Ectodermal cell (in vitro differentiated cells): ENCODE data around the gene PDCD1.

Experiments used
- H3K27ac ChIP-seq: 2 replicates; pipeline ENCODE4 v1.7.0; 2013; ENCODE audit warnings: mild to moderate bottlenecking, low read depth, low read length; ENCODE audit not compliant: insufficient read depth, poor library complexity, severe bottlenecking
- H3K27me3 ChIP-seq: 2 replicates; pipeline ENCODE4 v1.7.0; 2013; ENCODE audit warnings: mild to moderate bottlenecking, low read length; ENCODE audit not compliant: insufficient read depth, control insufficient read depth, poor library complexity, severe bottlenecking
- H3K36me3 ChIP-seq: one replicate; pipeline ENCODE4 v1.7.0; 2013; ENCODE audit warnings: low read length; ENCODE audit not compliant: control insufficient read depth, insufficient read depth
- H3K4me1 ChIP-seq: one replicate; pipeline ENCODE4 v1.7.0; 2013; ENCODE audit warnings: low read length; ENCODE audit not compliant: control insufficient read depth, insufficient read depth
- H3K4me3 ChIP-seq: 2 replicates; pipeline ENCODE4 v1.7.0; 2013; ENCODE audit warnings: low read depth, low read length, control low read depth; ENCODE audit not compliant: insufficient read depth
- H3K9me3 ChIP-seq: 2 replicates; pipeline ENCODE4 v1.7.0; 2013; ENCODE audit warnings: mild to moderate bottlenecking, low read length, moderate library complexity; ENCODE audit not compliant: control insufficient read depth
- WGBS, 2 experiments: methylation state at CpG; one replicate each; pipeline ENCODE4 v1.1.7; 2013; ENCODE audit warnings: missing lambda C conversion rate in 2 of 2; 5-methylcytosine and 5-hydroxymethylcytosine counted together

Gene PDCD1

DNA sequence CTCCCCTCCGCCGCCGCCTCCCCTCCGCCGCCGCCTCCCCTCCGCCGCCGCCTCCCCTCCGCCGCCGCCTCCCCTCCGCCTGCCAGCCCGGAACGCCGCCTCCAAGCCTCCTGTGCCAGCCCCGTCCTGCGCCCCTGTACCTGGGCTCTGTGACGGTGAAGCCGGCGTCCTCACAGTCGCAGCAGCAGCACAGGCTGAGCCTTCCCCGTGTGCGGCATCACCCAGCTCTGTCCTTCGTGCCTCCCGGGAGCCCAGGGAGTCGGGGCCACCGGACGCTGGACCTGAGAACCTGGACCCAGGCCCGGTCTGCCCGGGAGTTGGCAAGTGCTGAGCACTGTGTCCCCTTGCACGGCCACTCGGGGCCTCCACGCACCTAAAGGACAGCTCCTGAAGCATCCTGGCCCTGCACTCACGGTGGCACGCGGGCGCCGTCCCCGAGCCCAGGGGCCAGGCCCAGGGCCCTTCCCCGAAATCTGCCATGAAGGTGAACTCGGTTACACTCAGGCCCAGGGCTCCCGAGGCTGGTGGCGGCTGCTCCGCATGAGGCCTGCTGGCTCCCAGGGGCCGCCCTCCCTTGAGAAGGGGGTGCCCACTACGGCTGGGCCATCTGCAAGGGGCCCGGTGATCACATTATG lies 43.8 kb upstream of the PDCD1 start:
- Histone ChIP-seq H3K4me1 (peaks cover 17% of the 10 kb centered on the region), H3K36me3 (no peaks in the 10 kb centered on the region), H3K4me3 (peak overlapping the region; percentile 35), H3K27ac (no peak overlapping the region), H3K9me3 (no peaks in the 10 kb centered on the region), H3K27me3 (peaks cover 25% of the 10 kb centered on the region)
- WGBS, 2 experiments = 39 to 42% methylated on average over 42 of the region's 48 CpGs

- H3K4me3 ChIP-seq = peak overlapping the region; percentile 35
- no peaks in the 10 kb centered on the region for H3K9me3 ChIP-seq
- H3K27ac ChIP-seq = no peak overlapping the region
- peaks cover 17% of the 10 kb centered on the region for H3K4me1 ChIP-seq
- H3K27me3 ChIP-seq = peaks cover 25% of the 10 kb centered on the region
- WGBS, 2 experiments = 31 to 34% methylated on average over 48 to 50 of the region's 54 CpGs
- H3K36me3 ChIP-seq = no peaks in the 10 kb centered on the region
Observed at GRCh38 chr2:241901500-241902351, 43.0 kb upstream of the PDCD1 start.

DNA sequence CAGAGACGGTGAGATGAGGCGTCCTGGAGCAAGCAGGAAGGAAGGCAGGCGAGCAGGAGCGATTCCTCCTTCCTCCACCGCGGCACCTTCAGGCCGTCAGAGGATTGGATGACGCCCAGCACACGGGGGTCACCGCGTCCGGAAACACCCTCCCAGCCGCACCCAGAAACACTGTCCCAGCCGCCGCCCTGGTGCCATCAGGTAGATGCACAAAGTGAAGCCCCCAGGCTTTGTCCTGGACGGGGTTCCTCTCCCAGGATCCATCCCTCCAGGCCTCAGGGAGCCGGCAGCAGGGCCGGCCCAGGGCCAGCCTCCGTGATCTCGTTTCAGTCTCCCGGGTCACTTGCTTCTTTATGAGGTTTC lies 42.3 kb upstream of the PDCD1 start:
- Histone ChIP-seq H3K9me3 (no peaks in the 10 kb centered on the region), H3K27me3 (peaks cover 25% of the 10 kb centered on the region), H3K4me3 (no peak overlapping the region), H3K36me3 (no peaks in the 10 kb centered on the region), H3K4me1 (peaks cover 17% of the 10 kb centered on the region), H3K27ac (no peak overlapping the region)
- WGBS, 2 experiments = 86 to 87% methylated on average over 21 of the region's 21 CpGs

DNA sequence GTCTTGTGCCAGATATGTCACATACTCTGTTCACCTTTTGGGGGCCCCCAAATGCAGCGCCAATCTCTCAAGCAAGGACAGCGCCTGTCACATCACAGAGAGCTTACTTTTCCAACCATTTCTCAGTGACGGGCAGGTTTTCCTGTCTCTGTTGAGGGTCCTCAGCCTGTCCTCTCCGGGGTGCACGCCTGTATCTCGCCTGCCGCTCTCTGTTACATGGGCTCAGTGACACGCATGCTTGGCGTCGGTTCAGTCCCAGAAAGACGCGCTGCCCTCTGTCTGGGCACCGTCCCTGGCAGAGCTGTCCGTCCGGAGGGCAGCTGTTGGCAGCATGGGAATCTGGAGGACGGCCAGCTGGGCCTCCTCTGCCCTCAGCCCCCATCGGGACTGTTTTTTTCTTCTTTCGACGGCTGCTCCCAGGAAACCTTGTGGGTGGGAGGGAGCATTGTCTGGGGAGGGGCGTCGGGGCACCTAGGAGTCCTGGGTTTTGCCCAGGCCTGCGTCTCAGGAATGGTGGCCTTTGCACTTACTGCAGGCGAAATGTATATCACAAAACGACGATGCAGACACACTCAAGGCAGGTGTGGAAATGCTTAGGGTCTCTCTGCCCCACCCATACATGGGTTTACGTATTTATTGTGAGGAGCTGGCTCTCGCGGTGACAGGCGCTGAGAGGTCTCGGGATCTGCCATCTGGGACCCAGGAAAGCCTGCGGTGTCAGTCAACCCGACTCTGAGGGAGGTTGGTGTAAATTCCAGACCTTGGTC lies 41.7 kb upstream of the PDCD1 start:
- peaks cover 25% of the 10 kb centered on the region for H3K27me3 ChIP-seq
- no peaks in the 10 kb centered on the region for H3K36me3 ChIP-seq
- no peaks in the 10 kb centered on the region for H3K9me3 ChIP-seq
- H3K4me1 ChIP-seq = peaks cover 17% of the 10 kb centered on the region
- H3K27ac ChIP-seq = no peak overlapping the region
- H3K4me3 ChIP-seq = no peak overlapping the region
- 92 to 93% methylated on average over 32 of the region's 32 CpGs for WGBS, 2 experiments

DNA sequence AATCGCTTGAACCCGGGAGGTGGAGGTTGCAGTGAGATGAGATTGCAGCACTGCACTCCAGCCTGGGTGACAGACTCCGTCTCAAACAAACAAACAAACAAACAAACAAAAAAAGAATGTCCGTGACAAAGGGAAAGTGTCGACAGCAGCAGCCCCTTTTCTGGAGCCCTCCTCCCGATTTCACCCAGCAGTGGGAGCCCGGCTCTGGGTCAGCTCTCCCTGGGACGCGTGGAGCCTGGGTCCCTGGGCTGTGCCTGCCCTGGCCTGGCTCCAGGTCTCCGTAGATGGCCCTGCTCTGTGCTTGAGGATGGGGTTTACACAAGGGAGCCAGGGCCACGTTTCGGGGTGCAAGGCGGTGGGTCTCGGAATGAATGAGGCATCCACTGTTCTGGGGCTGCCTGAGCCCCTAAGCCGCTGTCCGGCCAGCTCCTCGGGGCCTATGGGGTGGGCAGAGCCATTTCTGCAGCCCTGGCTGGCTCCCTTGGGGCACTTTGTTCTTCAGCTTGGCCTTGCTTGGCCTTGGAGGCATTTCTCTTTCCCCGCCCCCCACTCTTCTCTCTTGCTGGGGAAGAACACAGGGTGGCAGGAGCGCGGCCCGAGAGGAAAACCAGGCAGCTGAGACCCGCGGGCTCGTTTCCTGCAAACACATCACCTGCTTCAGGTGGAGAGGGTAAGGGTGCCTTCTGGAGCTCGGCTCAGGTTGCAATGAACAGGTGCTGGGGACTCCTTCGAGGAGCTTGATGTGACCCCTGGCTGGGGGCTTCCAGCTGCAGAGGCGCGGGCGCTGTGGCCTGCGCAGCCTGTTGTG lies 40.0 kb upstream of the PDCD1 start:
- H3K4me1 ChIP-seq = peaks cover 17% of the 10 kb centered on the region
- 87 to 89% methylated on average over 30 of the region's 30 CpGs for WGBS, 2 experiments
- H3K27ac ChIP-seq = no peak overlapping the region
- no peaks in the 10 kb centered on the region for H3K9me3 ChIP-seq
- H3K4me3 ChIP-seq = no peak overlapping the region
- peaks cover 25% of the 10 kb centered on the region for H3K27me3 ChIP-seq
- no peaks in the 10 kb centered on the region for H3K36me3 ChIP-seq

DNA sequence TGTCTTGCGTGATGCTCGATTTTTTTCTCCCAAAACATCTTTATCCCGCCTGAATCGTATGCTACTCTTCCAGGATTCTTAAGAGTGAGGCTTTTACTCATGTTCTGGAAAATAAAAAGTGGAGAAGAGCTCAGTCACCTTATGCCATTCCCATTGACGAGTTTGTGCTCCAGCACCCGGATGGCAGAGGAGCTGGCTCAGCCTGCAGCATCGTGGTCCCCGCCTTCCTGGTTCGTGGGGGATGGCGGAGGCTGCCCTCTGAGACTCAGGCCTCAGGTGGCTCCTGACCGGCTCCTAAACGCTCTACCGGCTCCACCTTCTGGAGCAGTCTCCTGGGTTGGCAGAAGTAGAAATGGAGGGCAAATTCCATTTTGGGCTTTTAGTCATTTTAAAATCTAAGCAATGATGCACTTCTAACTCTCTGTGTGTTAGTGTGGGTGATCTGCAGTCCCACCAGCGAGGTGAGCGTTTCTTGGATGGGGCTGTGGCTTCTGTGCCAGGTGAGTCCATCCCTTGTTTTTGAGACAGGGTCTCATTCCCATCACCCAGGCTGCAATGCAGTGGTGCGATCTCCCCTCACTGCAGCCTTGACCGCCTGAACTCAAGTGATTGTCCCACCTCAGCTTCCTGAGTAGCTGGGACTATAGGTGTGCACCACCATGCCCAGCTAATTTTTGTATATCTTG lies 38.7 kb upstream of the PDCD1 start:
- H3K36me3 ChIP-seq = no peaks in the 10 kb centered on the region
- no peak overlapping the region for H3K4me3 ChIP-seq
- peaks cover 23% of the 10 kb centered on the region for H3K4me1 ChIP-seq
- peaks cover 18% of the 10 kb centered on the region for H3K27me3 ChIP-seq
- H3K9me3 ChIP-seq = no peaks in the 10 kb centered on the region
- 83 to 89% methylated on average over 17 of the region's 17 CpGs for WGBS, 2 experiments
- no peak overlapping the region for H3K27ac ChIP-seq

GRCh38 chr2:241896746-241897201 lies 38.1 kb upstream of the PDCD1 start:
- Histone ChIP-seq H3K9me3 (no peaks in the 10 kb centered on the region), H3K4me3 (no peak overlapping the region), H3K27ac (no peak overlapping the region), H3K36me3 (no peaks in the 10 kb centered on the region), H3K27me3 (peaks cover 13% of the 10 kb centered on the region), H3K4me1 (peaks cover 23% of the 10 kb centered on the region)
- 92 to 96% methylated on average over 10 of the region's 10 CpGs for WGBS, 2 experiments

GRCh38 chr2:241895712-241896641 lies 37.3 kb upstream of the PDCD1 start:
- Histone ChIP-seq H3K36me3 (no peaks in the 10 kb centered on the region), H3K27ac (peak overlapping the region; percentile 6)
- 80 to 85% methylated on average over 26 of the region's 26 CpGs for WGBS, 2 experiments

DNA sequence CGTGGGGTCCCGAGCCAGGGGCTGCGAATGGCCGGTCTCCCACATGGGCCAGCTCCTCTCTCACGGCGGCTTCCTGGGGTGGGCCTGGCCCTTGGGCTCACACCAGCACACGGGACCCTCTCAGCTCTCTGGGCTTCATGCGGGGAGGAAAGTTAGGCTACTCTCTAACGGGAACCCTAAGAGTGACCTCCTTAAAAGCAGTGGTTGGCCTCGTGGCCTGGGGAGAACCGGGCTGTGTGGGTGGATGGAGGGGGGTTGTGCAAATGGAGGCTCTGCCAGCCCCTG lies 36.7 kb upstream of the PDCD1 start:
- peak overlapping the region; percentile 6 for H3K27ac ChIP-seq
- H3K36me3 ChIP-seq = no peaks in the 10 kb centered on the region
- no peaks in the 10 kb centered on the region for H3K9me3 ChIP-seq
- no peak overlapping the region for H3K4me3 ChIP-seq
- peaks cover 12% of the 10 kb centered on the region for H3K4me1 ChIP-seq
- no peaks in the 10 kb centered on the region for H3K27me3 ChIP-seq
- 85 to 87% methylated on average over 11 of the region's 11 CpGs for WGBS, 2 experiments

More at GRCh38 chr2:241895712-241896641, 37.3 kb upstream of the PDCD1 start:
- Histone ChIP-seq H3K4me3 (no peak overlapping the region), H3K9me3 (no peaks in the 10 kb centered on the region), H3K4me1 (peaks cover 15% of the 10 kb centered on the region), H3K27me3 (peaks cover 5% of the 10 kb centered on the region)
